ENCODE data around the gene INHBC. TPM values are rescaled to one million over a fixed set of nuclear protein-coding genes. Genes with fewer than 3 reads are reported as not detected.

INHBC gene
- total RNA-seq, 1 donor from 2014 or later: not detected

- H3K36me3 Mint-ChIP-seq (ENCODE audit: low read depth, unreplicated experiment): peaks cover 10% of the 10 kb centered on the region
- H3K4me3 Mint-ChIP-seq (ENCODE audit: unreplicated experiment): peak overlapping the region; percentile 90
- peak; percentile 37 for TF ChIP-seq CTCF (IDR thresholded peaks at IDR 0.05; ENCODE audit: unreplicated experiment)
- H3K4me1 Mint-ChIP-seq (ENCODE audit: unreplicated experiment): peaks cover 38% of the 10 kb centered on the region
- no peaks in the 10 kb centered on the region for H3K9me3 Mint-ChIP-seq (ENCODE audit: unreplicated experiment)
- H3K27ac Mint-ChIP-seq (ENCODE audit: unreplicated experiment): peak overlapping the region; percentile 6
- peaks cover 31% of the 10 kb centered on the region for H3K27me3 Mint-ChIP-seq (ENCODE audit: unreplicated experiment)
- DNase-seq (ENCODE audit: low spot score): no peak
These were observed 28.3 kb downstream of the INHBC start for GRCh38 chr12:57462912-57463253.

- Mint-ChIP-seq H3K27me3 (ENCODE audit: unreplicated experiment) (peaks cover 26% of the 10 kb centered on the region), H3K9me3 (ENCODE audit: unreplicated experiment) (no peaks in the 10 kb centered on the region), H3K4me1 (ENCODE audit: unreplicated experiment) (peaks cover 33% of the 10 kb centered on the region), H3K4me3 (ENCODE audit: unreplicated experiment) (no peak overlapping the region), H3K36me3 (ENCODE audit: low read depth, unreplicated experiment) (peaks cover 16% of the 10 kb centered on the region), H3K27ac (ENCODE audit: unreplicated experiment) (peak overlapping the region; percentile 42)
- no peak for DNase-seq (ENCODE audit: low spot score)
- no peak for TF ChIP-seq CTCF (IDR thresholded peaks at IDR 0.05; ENCODE audit: unreplicated experiment)
These were observed 30.0 kb downstream of the INHBC start for GRCh38 chr12:57464569-57464968.

GRCh38 chr12:57465030-57465746, 30.6 kb downstream of the INHBC start:
- H3K4me3 Mint-ChIP-seq (ENCODE audit: unreplicated experiment): no peak overlapping the region
- no peak for TF ChIP-seq CTCF (IDR thresholded peaks at IDR 0.05; ENCODE audit: unreplicated experiment)
- peaks cover 32% of the 10 kb centered on the region for H3K4me1 Mint-ChIP-seq (ENCODE audit: unreplicated experiment)
- H3K27ac Mint-ChIP-seq (ENCODE audit: unreplicated experiment): peak overlapping the region; percentile 42
- no peaks in the 10 kb centered on the region for H3K9me3 Mint-ChIP-seq (ENCODE audit: unreplicated experiment)
- DNase-seq (ENCODE audit: low spot score): no peak
- peaks cover 16% of the 10 kb centered on the region for H3K36me3 Mint-ChIP-seq (ENCODE audit: low read depth, unreplicated experiment)
- peaks cover 29% of the 10 kb centered on the region for H3K27me3 Mint-ChIP-seq (ENCODE audit: unreplicated experiment)

GRCh38 chr12:57465747-57466505, 31.3 kb downstream of the INHBC start:
- no peak for TF ChIP-seq CTCF (IDR thresholded peaks at IDR 0.05; ENCODE audit: unreplicated experiment)
- Mint-ChIP-seq H3K27me3 (ENCODE audit: unreplicated experiment) (peaks cover 25% of the 10 kb centered on the region), H3K36me3 (ENCODE audit: low read depth, unreplicated experiment) (peaks cover 16% of the 10 kb centered on the region), H3K4me3 (ENCODE audit: unreplicated experiment) (no peak overlapping the region), H3K4me1 (ENCODE audit: unreplicated experiment) (peaks cover 29% of the 10 kb centered on the region), H3K27ac (ENCODE audit: unreplicated experiment) (peak overlapping the region; percentile 4), H3K9me3 (ENCODE audit: unreplicated experiment) (no peaks in the 10 kb centered on the region)
- no peak for DNase-seq (ENCODE audit: low spot score)

All from endothelial cell (in vitro differentiated cells).